ENCODE measurements around the gene SASH1. TPM values are rescaled to one million over a fixed set of nuclear protein-coding genes. Genes with fewer than 3 reads are reported as not detected.

The SASH1 gene
- total RNA-seq, 2 donors from 2014 or later = 4.6 to 12.4 TPM

GRCh38 chr6:148395583-148396101, 53.0 kb downstream of the SASH1 start:
- Mint-ChIP-seq H3K27ac (no peak overlapping the region), H3K4me3 (no peak overlapping the region), H3K27me3 (ENCODE audit: insufficient read depth) (no peaks in the 10 kb centered on the region), H3K9me3 (peaks cover 3% of the 10 kb centered on the region), H3K36me3 (ENCODE audit: low read depth) (peaks cover 6% of the 10 kb centered on the region), H3K4me1 (peaks cover 15% of the 10 kb centered on the region)
- 94 to 100% methylated on average over 1 of the region's 1 CpG for WGBS, 2 experiments (ENCODE audit: insufficient coverage in 1 of 2, insufficient read length in 1 of 2)
- Histone ChIP-seq H3K4me3 (ENCODE audit: low read length) (no peak overlapping the region), H3K4me1 (ENCODE audit: control insufficient read depth, insufficient read depth, low read length) (no peaks in the 10 kb centered on the region), H3K9ac (ENCODE audit: extremely low read depth, low read length, poor library complexity, severe bottlenecking) (no peak overlapping the region), H3K27ac (ENCODE audit: low read depth, low read length) (no peak overlapping the region), H3K36me3 (ENCODE audit: control insufficient read depth, insufficient read depth, low read length) (no peaks in the 10 kb centered on the region), H3K27me3 (ENCODE audit: control insufficient read depth, insufficient read depth, low read length, poor library complexity, severe bottlenecking) (no peaks in the 10 kb centered on the region), H3K9me3 (ENCODE audit: control insufficient read depth, low read length) (no peaks in the 10 kb centered on the region)
- TF ChIP-seq CTCF (conservative IDR thresholded peaks at IDR 0.05) = no peak
- DNase-seq = no peak

- Histone ChIP-seq H3K9ac (ENCODE audit: extremely low read depth, low read length, poor library complexity, severe bottlenecking) (no peak overlapping the region), H3K9me3 (ENCODE audit: control insufficient read depth, low read length) (no peaks in the 10 kb centered on the region), H3K27ac (ENCODE audit: low read depth, low read length) (no peak overlapping the region), H3K36me3 (ENCODE audit: control insufficient read depth, insufficient read depth, low read length) (no peaks in the 10 kb centered on the region), H3K4me3 (ENCODE audit: low read length) (no peak overlapping the region), H3K27me3 (ENCODE audit: control insufficient read depth, insufficient read depth, low read length, poor library complexity, severe bottlenecking) (no peaks in the 10 kb centered on the region), H3K4me1 (ENCODE audit: control insufficient read depth, insufficient read depth, low read length) (no peaks in the 10 kb centered on the region)
- Mint-ChIP-seq H3K4me1 (peaks cover 18% of the 10 kb centered on the region), H3K4me3 (no peak overlapping the region), H3K36me3 (ENCODE audit: low read depth) (peaks cover 5% of the 10 kb centered on the region), H3K9me3 (peaks cover 3% of the 10 kb centered on the region), H3K27me3 (ENCODE audit: insufficient read depth) (no peaks in the 10 kb centered on the region), H3K27ac (no peak overlapping the region)
- DNase-seq = no peak
- 97% methylated on average over 2 of the region's 2 CpGs; no CpG with 5 or more reads in 1 of the 2 experiments for WGBS, 2 experiments (ENCODE audit: insufficient coverage in 1 of 2, insufficient read length in 1 of 2)
- TF ChIP-seq CTCF (conservative IDR thresholded peaks at IDR 0.05) = no peak
Measured at GRCh38 chr6:148396411-148396810, 53.8 kb downstream of the SASH1 start.

GRCh38 chr6:148396926-148397325, 54.3 kb downstream of the SASH1 start:
- Histone ChIP-seq H3K9me3 (ENCODE audit: control insufficient read depth, low read length) (no peaks in the 10 kb centered on the region), H3K9ac (ENCODE audit: extremely low read depth, low read length, poor library complexity, severe bottlenecking) (no peak overlapping the region), H3K4me3 (ENCODE audit: low read length) (no peak overlapping the region), H3K27me3 (ENCODE audit: control insufficient read depth, insufficient read depth, low read length, poor library complexity, severe bottlenecking) (no peaks in the 10 kb centered on the region), H3K27ac (ENCODE audit: low read depth, low read length) (no peak overlapping the region), H3K36me3 (ENCODE audit: control insufficient read depth, insufficient read depth, low read length) (no peaks in the 10 kb centered on the region), H3K4me1 (ENCODE audit: control insufficient read depth, insufficient read depth, low read length) (no peaks in the 10 kb centered on the region)
- Mint-ChIP-seq H3K27ac (no peak overlapping the region), H3K9me3 (peaks cover 3% of the 10 kb centered on the region), H3K4me1 (peaks cover 18% of the 10 kb centered on the region), H3K27me3 (ENCODE audit: insufficient read depth) (no peaks in the 10 kb centered on the region), H3K4me3 (no peak overlapping the region), H3K36me3 (ENCODE audit: low read depth) (peaks cover 4% of the 10 kb centered on the region)
- TF ChIP-seq CTCF (conservative IDR thresholded peaks at IDR 0.05) = no peak
- DNase-seq = no peak
- WGBS, 2 experiments (ENCODE audit: insufficient coverage in 1 of 2, insufficient read length in 1 of 2) = 90 to 91% methylated on average over 3 to 8 of the region's 8 CpGs
